ENCODE data around the gene DMRT3. TPM values are rescaled to one million over a fixed set of nuclear protein-coding genes. Genes with fewer than 3 reads are reported as not detected.
A peak's percentile ranks its signal among the peaks of the same experiment; 100 is the strongest.

DMRT3 gene
- polyA plus RNA-seq, 1 donor = not detected

DNA sequence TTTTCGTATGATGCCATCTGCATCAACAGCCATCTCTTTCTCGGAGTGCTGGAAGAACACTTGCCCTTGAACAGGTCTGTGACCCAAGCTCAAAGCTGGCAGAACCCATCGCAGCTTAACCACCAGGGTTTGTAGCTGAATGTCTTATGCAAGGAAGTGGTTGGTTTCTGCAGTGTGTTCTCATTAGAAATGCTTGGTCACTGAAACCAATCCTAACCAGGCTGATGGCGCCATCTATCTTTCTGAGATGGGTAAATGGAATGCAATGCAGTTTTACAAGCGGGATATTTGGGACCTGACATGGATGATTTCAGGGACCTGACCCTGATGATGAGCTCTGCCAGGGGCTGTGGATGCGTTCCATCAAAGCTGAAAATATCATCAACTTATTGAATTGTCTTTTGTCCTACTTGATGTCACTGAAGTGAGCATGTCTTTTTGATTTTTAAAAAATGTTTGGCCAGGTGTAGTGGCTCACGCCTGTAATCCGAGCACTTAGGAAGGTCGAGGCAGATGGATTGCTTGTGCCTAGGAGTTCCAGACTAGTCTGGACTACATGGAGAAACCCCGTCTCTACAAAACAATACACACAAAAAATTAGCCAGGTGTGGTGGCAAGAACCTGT lies 28.7 kb downstream of the DMRT3 start:
- DNase-seq = peak; percentile 45

DNA sequence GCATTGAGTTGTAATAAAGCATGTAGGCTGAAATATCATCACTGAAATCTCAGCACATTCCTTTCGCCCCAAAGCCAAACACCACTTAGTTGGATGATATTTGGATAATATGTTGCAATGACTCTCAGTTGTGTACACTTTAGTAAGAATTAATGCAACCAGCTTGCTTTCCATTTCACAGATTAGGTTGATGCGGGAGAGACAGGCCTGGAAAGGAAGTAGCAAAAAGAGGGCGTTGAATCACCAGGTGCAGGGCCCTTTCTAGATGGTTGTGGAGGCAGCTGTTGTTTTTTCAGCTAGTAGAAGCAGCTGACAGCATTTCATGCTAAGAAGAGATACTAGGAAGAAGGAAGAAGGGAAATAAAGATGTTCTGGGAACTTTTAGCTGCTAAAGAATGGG lies 30.9 kb downstream of the DMRT3 start:
- DNase-seq = no peak

DNA sequence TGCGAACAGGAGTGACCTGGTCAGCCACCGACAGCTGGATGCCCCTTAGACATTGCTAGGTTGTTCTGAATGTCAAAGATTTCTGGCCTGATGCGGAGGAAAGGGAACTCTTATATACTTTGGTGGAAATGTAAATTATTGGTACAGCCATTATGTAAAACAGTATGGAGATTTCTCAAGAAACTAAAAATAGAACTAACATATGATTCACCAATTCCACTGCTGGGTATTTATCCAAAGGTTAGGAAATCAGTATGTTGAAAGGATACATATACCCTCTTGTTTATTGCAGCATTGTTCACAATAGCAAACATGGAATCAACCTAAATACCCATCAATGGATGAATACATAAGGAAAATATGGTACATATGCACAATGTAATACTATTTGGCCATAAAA lies 31.8 kb downstream of the DMRT3 start:
- no peak for DNase-seq

DNA sequence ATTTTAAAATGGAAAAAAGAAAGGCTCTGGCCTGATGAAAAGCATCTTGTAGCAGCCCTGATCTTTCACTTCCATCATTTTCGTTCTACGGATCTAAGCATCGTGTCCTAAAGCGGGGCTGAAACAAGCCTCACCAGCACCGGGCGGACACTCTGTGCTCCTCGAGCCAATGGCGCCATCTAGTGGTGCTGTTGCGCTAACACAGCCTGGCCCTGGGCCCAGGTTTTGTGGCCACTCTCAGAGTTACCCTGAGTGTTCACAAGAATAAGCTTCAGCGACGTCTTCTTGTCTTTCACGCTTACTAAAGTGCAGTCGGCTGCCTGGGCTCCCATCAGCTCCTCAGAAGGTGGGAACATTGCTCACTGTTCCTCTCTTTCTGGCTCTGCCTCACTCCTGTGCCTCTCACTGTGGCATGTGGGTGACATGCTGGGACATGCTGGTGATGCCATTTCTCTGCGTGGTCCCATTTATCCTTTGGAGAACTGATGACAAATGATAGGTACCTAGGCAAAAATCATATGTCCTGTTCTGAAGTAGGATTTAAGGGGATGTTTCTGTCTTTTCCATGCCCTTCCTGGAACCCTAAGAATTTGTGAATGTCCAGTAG lies 32.7 kb downstream of the DMRT3 start:
- peak; percentile 83 for DNase-seq

DNA sequence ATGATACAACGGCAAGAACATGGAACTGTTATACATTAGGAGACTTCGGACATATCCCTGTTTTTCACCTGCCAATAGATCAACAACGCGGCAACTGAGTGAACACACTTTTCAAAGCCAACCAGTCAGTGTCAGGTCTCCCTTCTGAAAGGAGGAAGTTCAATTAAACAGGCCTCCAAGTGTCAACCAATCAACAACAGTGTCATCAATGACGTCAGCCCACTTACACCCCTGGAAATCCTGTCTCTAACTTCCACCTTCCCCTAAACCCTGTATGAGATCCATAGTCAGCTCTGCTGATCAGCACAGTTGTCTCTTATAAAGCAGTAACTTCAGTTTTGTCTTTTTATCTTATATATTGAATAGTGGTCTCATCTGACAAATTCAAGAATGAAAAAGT lies 36.6 kb downstream of the DMRT3 start:
- DNase-seq = no peak

DNA sequence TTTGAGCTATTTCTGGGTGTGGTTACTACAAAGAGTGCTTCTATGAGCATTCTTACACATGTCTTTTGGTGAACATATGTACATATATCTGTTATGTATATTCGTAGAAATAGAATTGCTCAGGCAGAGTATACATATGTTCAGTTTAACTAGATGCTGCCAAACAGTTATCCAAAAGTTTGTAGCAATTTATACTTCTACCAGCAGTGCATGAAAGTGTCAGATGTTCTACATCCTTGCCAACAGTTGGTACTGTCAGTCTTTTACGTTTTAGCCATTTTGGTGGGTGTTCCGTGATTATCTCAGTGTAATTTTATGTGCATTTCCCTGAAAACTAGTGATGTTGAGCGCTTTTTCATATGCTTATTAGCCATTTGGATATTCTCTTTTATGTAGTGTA lies 37.8 kb downstream of the DMRT3 start:
- no peak for DNase-seq

DNA sequence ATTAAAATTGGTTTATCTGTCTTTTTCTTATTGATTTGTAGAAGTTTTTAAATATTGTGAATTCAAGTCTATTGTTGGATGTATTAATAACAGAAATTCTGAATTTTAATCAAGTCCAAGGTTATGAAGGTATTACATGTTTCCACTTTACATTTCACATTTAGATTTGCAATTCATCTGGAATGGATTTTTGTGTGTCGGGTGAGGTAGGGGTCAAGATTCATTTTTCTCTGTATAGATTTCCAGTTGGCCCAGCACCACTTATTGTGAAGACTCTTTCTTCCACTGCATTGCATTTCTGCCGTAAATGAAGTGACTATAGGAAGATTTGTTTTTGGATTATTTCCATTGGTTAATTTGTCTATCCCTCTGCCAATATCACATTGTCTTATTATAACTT lies 38.2 kb downstream of the DMRT3 start:
- no peak for DNase-seq

DNA sequence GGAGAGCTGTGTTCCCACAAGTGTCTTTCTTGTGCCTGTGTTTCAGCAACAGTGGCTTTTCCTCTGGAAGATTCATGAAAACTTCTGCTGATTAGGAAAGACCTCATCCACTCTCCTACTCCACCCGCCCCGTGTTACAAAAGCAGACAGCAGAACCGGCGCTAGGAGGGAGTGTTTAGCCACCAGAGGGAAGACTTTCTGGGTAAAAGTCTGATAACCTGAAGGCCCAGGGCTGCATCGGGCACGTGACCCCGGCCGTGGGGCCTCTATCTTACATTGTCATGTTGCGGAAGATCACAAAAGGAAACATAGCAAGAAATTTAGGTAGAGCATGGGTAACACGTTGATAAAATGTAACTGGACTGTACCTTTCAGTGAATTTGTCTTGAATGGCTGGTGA lies 41.7 kb downstream of the DMRT3 start:
- DNase-seq = no peak

DNA sequence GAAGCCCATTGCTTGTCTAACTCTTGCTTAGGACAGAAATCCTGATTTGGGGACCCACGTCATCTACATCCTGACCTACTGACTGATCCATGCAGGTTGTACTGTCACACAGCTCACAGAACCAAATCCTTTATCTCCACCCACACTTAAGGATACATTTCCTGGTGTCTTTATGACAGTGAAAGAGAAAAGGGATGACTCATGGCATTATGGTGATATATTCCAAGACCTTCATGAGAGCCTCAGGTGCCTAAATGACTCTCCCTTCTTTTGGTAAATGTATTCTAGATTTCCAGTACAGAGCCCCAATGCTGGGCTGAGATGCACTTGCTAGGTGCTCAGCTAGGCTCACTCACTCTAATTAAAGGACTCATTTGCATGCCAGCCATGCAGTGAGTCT lies 47.7 kb downstream of the DMRT3 start:
- DNase-seq = no peak

DNA sequence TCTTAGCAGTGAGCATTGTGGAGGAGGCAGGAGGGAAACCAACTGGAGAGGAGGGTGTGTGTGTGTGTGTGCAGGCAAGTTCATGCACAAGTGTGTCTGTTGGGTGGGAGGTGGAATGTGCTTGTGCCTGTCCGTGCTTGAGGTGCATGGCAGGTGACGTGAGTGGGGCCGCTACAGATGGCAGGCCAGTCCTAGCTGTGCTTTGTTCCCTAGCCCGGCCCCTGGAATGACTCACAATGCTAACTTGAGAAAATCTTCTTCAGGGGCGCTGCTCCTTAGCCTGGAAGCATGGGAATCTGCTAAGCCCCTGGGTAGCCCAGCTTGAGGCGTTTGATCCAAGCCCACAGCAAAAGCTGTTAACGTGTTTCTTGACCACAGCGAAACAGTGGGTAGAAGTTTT lies 48.7 kb downstream of the DMRT3 start:
- no peak for DNase-seq

DNA sequence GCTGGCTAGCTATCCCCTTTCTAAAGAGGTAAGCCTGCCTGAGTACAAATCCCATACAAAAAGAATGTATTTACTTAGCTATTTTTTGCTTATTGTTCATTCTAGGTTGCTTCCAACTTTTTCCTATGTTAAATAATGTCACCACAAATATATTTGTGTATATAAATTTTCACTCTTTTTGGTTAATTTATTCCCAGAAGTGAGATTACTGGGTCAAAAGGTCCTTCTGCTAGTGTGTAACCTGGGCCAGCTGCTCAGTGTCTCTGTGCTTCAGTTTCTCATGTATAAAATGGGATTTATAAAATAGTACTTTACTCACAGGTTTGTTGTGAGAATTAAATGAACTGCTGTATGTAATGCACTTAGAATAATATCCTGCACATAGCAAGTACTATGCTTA lies 49.8 kb downstream of the DMRT3 start:
- DNase-seq = no peak

DNA sequence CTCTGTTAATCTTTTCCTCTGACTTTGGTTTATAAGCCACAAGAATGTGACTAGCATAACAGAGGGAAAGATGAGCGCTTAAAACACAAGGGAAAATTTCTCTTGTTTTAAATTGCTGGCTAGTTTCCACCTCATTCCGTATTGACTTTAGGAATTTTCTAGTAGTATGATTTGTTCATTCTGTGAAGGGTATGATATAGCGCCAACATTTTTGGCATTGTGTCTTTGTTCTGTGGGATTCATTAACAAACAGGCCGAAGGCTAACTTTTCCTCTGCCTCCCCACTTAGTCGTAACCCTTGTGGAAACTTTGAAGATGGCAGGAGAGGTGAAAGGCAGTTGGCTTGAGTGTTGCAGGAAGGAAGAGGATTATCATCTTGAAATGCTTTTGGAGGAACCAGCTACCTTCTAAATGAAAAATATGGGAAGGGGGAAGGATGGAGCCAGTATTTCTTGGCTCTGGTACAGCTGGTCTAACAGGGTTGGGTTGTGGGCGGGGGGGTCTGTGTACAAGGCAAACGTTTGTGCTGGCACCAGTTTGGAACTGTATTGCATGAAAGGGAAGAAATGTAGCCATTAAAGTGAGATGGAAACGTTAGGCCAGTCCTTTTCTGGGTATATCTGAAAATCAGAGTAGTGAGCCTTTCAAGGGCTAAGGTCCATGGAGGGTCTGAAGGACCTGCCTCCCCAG lies 52.2 kb downstream of the DMRT3 start:
- no peak for DNase-seq

DNA sequence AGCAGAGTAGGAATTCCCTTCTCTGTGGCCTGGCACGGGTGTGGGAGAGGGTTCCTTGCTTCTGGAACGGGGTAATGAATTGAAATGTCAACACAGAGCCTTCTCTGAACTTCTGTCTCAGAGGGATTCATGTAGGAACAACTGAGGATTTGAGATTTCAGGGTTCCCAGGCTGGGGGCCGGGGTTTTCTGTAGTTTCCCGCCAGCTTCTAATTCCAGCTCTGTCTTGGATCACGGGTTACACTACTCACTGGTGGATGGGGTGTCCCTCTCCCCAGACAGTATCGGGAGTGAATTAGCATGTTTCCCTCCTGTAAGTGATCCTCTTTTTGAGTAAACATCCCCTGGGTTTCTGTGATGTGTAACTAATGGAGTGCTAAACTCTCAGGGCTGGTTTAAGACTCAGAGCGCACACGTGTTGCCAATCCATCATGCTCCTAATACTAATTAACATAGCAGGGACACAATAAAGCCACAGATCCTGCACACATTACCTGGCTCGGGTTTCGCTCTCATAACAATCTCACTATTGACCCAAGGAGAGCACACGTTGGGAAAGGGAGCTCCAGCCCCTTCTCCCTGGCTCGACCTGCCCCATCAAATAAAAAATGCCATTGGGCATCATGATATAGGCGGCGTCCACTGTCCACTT lies 55.6 kb downstream of the DMRT3 start:
- DNase-seq = no peak

DNA sequence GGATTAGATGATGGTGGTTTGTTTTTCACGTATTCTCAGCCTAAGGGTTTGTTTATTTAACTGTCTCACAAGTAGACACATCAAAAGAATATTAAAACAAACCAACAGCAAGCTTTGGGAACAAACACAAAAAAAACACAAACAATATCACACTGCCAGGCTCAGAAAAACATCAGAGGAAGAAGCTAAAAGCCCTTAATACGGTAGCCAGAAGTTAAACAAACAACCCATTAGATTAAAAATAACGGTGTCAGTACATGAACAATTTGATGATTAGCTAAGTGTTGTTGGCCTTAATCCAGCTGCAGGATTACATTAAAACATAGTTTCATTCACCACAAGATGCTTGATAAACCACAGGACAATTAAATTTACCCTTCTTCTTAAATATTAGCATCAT lies 57.8 kb downstream of the DMRT3 start:
- no peak for DNase-seq

DNA sequence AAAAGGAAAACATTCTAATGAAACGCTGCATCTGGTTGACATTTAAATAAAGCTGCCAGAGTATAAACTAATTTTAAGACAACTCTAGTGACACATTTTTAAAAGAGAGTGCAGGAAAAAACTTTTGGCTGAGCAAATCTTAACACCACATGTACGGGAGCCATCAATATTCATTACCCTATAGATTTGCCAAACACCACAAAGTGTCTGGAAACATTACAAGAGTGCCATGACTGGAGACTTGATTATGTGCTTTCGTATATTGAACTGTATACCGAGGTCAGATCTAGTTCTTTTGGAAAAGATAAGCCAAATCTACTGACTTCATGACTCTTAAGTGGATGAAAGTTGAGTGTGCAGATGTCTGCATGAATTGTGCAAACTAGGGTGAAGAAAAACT lies 63.1 kb downstream of the DMRT3 start:
- DNase-seq = no peak

Other genes starting within 250 kb of the DMRT3 start
- gene DMRT1, start 135.0 kb upstream of the DMRT3 start, polyA plus RNA-seq (ENCODE audit: insufficient read length) = not detected
- gene DMRT2, start 73.7 kb downstream of the DMRT3 start, polyA plus RNA-seq (ENCODE audit: insufficient read length) = 31.0 TPM

Measured in hindlimb muscle (tissue), 1 donor.